Mucosa of stomach (tissue), 1 donor: Measurements from ENCODE around the gene KSR1.
"Not testable (repeated sequence)": the region's sequence is repeated elsewhere in the genome, so short reads cannot be mapped to it uniquely, and the experiment has no call there.

Source experiments
- H3K27me3 ChIP-seq: one replicate; pipeline ENCODE4 v1.7.0; 2013; ENCODE audit warnings: mild to moderate bottlenecking, low read length; ENCODE audit not compliant: control insufficient read depth, insufficient read depth
- H3K36me3 ChIP-seq: one replicate; pipeline ENCODE4 v1.7.0; 2013; ENCODE audit warnings: low read length; ENCODE audit not compliant: control insufficient read depth, insufficient read depth
- H3K4me1 ChIP-seq: one replicate; pipeline ENCODE4 v1.7.0; 2013; ENCODE audit warnings: mild to moderate bottlenecking, low read length; ENCODE audit not compliant: control insufficient read depth, insufficient read depth
- H3K4me3 ChIP-seq: one replicate; pipeline ENCODE4 v1.7.0; 2013; ENCODE audit warnings: low read length
- H3K9ac ChIP-seq: one replicate; pipeline ENCODE4 v1.7.0; 2013; ENCODE audit warnings: mild to moderate bottlenecking, low read length, moderate library complexity
- H3K9me3 ChIP-seq: one replicate; pipeline ENCODE4 v1.7.0; 2013; ENCODE audit warnings: mild to moderate bottlenecking, low read length, moderate library complexity; ENCODE audit not compliant: control insufficient read depth
- donor health status: Pancreatic carcinoma.

KSR1 gene

DNA sequence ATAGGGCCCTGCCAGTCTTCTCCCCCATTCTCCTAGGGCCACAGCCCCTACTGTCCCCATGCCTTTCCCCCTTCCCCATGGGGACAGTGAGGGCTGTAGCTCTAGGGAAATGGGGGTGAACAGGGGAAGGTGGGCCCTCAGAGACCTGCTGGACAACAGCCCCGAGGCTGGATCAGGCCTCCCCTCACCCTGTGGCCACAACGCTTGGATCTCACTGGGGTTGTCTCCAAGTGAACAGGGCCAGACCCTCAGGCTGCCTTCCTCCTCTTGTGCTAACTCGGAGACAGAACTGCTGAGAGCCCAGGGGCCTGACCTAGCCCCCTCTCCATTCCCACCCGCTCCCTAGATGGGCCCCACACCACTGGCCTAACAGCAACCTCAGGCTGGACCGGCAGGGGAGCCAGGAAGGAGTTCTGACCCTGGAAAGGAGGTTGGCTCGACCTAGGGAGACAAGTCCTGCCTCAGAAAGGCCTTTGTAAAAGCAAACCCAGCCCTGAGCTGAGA is 215.8 kb downstream of the KSR1 start:
- H3K9me3 ChIP-seq, H3K4me3 ChIP-seq, H3K4me1 ChIP-seq, H3K36me3 ChIP-seq, H3K27me3 ChIP-seq, H3K9ac ChIP-seq: not testable (repeated sequence)

DNA sequence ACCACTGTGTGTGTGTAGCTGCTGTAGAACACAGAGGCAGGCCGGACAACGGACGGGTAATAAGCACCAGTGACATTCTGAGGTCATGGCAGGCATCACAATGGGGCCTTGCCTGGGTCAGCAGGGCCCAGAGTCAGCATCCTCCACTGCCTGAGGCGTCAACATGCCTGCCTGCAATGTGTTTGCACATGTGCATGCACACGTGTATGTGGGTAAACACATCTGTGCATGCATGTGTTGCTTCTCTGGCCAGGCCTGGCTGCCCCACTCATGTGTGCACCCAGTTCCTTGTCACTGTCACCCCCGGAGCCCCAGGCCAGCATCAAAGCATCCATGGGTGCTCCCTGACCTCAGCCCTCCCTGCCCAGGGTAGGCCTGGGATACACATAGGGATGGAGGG is 218.1 kb downstream of the KSR1 start:
- H3K36me3 ChIP-seq, result no peaks in the 10 kb centered on the region
- H3K9me3 ChIP-seq, result no peaks in the 10 kb centered on the region
- no peak overlapping the region for H3K4me3 ChIP-seq
- H3K9ac ChIP-seq, result no peak overlapping the region
- H3K27me3 ChIP-seq, result no peaks in the 10 kb centered on the region
- no peaks in the 10 kb centered on the region for H3K4me1 ChIP-seq
